ENCODE results near the gene ZNF12. TPM values are rescaled to one million over a fixed set of nuclear protein-coding genes. Genes with fewer than 3 reads are reported as not detected.

The ZNF12 gene
- total RNA-seq, 2 donors from 2014 or later: 26.1 to 26.5 TPM

GRCh38 chr7:6639032-6639431, 67.7 kb downstream of the ZNF12 start:
- ATAC-seq: no peak
- no peak for DNase-seq
- Mint-ChIP-seq H3K4me3 (peak overlapping the region; percentile 90), H3K4me1 (peaks cover 32% of the 10 kb centered on the region), H3K27ac (peak overlapping the region; percentile 92), H3K36me3 (ENCODE audit: low read depth) (no peaks in the 10 kb centered on the region), H3K27me3 (no peaks in the 10 kb centered on the region)
- no peaks in the 10 kb centered on the region for H3K9me3 ChIP-seq (ENCODE audit: control insufficient read depth, low read length, poor library complexity, severe bottlenecking)

Other genes starting within 250 kb of the ZNF12 start
- 10 to 100 TPM; 38.3 to 38.4 TPM for gene KDELR2, start 222.8 kb downstream of the ZNF12 start, total RNA-seq
- under 1 TPM; 0.17 to 0.18 TPM for gene GRID2IP, start 155.5 kb downstream of the ZNF12 start, total RNA-seq
- gene ZDHHC4, start 129.5 kb downstream of the ZNF12 start, total RNA-seq: 10 to 100 TPM; 19.1 to 20.6 TPM
- 10 to 100 TPM; 50.5 to 50.7 TPM for gene INTS15, start 116.9 kb downstream of the ZNF12 start, total RNA-seq
- 1 to 10 TPM in 1 of 2 donors, under 1 TPM in 1; 0.85 to 1.1 TPM for gene ZNF853, start 91.3 kb downstream of the ZNF12 start, total RNA-seq
- 10 to 100 TPM; 37.1 to 39.9 TPM for gene ZNF316, start 69.6 kb downstream of the ZNF12 start, total RNA-seq
- under 1 TPM in 1 of 2 donors, not detected in 1; 0.50 TPM for gene RSPH10B2, start 47.2 kb upstream of the ZNF12 start, total RNA-seq
- 10 to 100 TPM; 61.5 to 70.8 TPM for gene CCZ1B, start 119.3 kb upstream of the ZNF12 start, total RNA-seq

Data from T-helper 17 cell (primary cell).